Globus pallidus (tissue), 1 donor: ENCODE measurements around the gene PIANP.

ENCODE experiments used
- DNase-seq: peaks from one replicate; pipeline ENCODE4 v3.0.0-alpha.2; 2015; ENCODE audit warnings: low spot score

Gene PIANP

GRCh38 chr12:6667559-6668210 lies 32.9 kb downstream of the PIANP start:
- no peak for DNase-seq

- DNase-seq: no peak
These were observed 34.4 kb downstream of the PIANP start for GRCh38 chr12:6666211-6666610.

GRCh38 chr12:6664902-6665301 lies 35.7 kb downstream of the PIANP start:
- no peak for DNase-seq

DNA sequence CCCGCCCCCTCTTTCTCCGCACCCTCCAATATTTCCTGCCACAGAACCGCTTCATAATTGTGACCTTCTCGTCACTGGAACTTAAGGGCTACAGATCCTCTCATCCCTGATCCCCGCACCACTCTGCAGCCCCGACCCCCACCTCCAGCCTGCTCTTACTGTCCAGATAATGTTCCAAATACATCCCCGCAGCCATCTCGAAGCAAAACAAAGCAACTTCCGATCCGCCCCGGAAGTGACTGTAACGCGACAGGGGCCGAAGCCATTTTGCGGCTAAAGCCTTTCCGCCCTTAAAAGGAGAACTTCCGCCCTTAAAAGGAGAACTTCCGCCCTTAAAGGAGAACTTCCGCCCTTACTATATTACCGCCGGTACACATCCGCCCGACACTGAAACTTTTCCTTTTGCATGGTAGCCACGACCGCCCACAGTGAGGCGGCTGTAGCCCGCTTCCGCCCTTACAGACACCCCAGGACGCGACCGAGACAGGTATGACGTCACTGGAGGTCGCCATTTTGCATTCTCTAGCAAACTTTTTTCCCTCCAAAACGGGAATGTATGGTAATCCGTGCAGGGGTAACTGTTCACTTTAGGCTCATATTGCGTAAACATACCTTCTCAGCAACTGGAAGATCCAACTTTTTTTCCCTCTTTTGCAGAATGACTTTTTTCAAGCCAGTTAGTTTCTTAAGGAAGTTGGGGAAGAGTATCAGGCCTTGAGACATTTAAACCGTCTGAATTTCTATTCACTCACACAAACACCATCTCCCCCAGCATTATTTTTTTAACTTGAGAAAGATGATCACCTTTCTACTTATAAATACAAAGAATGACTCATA lies 37.5 kb downstream of the PIANP start, which contains the start of gene ING4:
Gene ING4 (minus strand): TSS at position 214 of the 837 bp plus-strand sequence. CDS start 18 bp downstream, at position 196.
- DNase-seq: peak; percentile 100

- no peak for DNase-seq
These were observed 38.1 kb downstream of the PIANP start for GRCh38 chr12:6662602-6662905.

- DNase-seq: no peak
These were observed 46.6 kb downstream of the PIANP start for GRCh38 chr12:6653987-6654386.

- DNase-seq: no peak
These were observed 47.3 kb downstream of the PIANP start for GRCh38 chr12:6653342-6653741.

DNA sequence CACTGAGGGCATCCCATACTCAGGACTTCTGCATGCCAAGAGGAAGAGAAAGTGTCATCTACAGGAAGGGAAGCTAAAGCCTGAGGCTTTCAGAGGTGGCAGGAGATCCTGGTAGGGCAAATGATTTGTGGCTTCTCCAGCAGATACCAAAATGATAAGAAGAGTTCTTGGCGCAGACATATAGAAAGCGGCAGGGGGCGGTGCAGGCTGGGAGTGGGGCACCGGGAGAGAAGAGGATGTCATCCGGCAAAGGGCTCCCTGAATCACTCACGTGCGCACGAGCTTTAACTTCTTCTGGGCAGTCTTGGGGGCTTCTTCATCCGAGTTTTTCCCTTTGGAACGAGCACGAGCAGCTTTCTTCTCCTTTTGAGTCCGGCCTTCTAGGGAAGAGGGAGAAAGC lies 48.2 kb downstream of the PIANP start:
- DNase-seq: no peak

GRCh38 chr12:6650832-6651231 lies 49.8 kb downstream of the PIANP start:
- no peak for DNase-seq

GRCh38 chr12:6647083-6647604 lies 53.5 kb downstream of the PIANP start, which contains the start of gene ACRBP:
Gene ACRBP (minus strand): TSS chr12:6647432. CDS start chr12:6647366, 66 bp downstream.
- peak; percentile 72 for DNase-seq

DNA sequence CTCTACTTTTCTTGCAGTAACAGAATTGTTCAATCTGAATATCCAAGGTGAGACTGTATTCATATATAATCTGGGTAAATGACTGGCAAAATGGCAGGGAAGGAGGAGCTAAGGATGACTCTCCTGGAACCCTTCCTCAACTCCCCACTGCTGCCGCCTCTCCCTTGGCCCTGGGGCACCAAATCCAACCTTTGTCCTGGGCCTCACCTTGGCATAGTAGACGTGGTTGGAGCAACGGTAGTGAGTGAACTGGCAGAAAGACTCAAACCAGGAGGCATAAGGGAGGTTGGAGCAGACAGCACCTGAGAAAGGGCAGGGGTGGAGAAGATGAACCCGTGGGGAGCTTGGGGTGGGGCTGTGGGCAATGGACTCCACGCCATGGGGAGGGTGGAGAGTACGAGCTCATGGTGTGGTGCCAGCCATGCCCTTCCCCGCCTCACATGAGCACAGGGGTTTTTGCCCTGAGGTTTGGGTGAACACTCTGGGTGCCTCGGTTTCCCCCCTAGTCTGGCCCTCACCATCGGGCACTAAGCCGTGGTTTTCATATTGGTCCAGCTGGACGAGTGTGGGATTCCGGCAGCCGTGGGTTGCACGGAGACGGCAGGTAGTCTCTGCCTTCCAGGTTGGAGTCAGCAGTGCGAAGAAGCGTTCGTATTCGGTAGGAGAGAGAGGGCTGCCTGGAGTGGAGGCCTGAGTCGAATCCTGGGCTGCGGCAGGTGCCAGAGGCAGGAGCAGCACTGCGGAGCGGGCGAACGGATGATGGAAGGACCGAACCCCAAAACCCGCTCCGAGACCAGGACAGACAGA lies 54.1 kb downstream of the PIANP start:
- no peak for DNase-seq

GRCh38 chr12:6644903-6645302 lies 55.7 kb downstream of the PIANP start:
- DNase-seq: peak; percentile 56

- peak; percentile 60 for DNase-seq
These were observed 56.4 kb downstream of the PIANP start for GRCh38 chr12:6644257-6644596.
